Measurements from ENCODE around the gene TRAPPC1. TPM values are rescaled to one million over a fixed set of nuclear protein-coding genes. Genes with fewer than 3 reads are reported as not detected.

TRAPPC1 gene
- total RNA-seq, 1 experiment from 2014 or later = 132 TPM

DNA sequence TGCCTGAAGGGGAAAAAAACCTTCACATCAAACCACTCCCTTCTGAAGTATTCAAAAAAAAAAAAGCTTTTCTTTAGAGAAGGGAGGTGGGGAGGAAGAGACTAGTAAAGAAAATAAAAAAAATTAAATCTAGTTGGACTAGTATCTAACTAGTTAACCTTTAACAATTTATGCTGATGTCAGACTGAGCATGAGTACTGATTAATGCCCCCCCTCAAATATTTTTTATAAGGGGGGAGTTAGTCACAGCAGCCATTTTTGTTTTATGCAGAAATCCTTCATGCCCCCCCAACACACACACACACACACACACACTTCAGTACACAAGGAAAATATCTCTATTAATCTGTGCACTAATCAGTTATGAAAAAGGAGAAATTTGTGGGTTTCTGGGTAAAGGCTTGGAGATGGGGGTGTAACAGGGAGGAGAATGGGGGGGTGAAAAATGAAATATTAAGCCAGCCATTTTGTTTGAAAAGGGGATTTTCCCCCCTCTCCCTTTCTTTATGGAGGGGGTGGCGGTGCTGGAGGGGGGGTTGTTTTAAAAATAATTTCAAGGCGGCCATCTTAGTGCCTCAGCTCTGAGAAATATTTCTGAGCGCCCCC lies 47.9 kb downstream of the TRAPPC1 start:
- Histone ChIP-seq H2BK15ac (ENCODE audit: low read depth, low read length) (no peak overlapping the region), H4K91ac (ENCODE audit: insufficient read length, low read depth, low read length) (no peak overlapping the region), H2BK5ac (ENCODE audit: insufficient read length, low read length) (no peak overlapping the region), H3K4me1 (ENCODE audit: insufficient read depth, low read length) (no peaks in the 10 kb centered on the region), H2BK120ac (ENCODE audit: low read depth, low read length, poor library complexity, severe bottlenecking) (no peak overlapping the region), H3K9ac (ENCODE audit: extremely low read depth, insufficient read length, low read length) (no peak overlapping the region), H2BK20ac (ENCODE audit: low read depth, low read length, poor library complexity, severe bottlenecking) (no peak overlapping the region), H4K5ac (ENCODE audit: insufficient read length, low read depth, low read length) (no peak overlapping the region), H3K56ac (ENCODE audit: insufficient read length, low read depth, low read length) (no peak overlapping the region), H3T11ph (ENCODE audit: low read length) (no peak overlapping the region), H2BK12ac (ENCODE audit: insufficient read length, low read depth, low read length) (no peak overlapping the region), H3K4ac (ENCODE audit: low read depth, low read length) (no peak overlapping the region), H2AK5ac (ENCODE audit: insufficient read length, low read length) (no peak overlapping the region), H3K23me2 (ENCODE audit: insufficient read length, low read depth, low read length, poor library complexity, severe bottlenecking) (peaks cover 28% of the 10 kb centered on the region), H4K8ac (replicated peaks; ENCODE audit: insufficient read length, low read depth, low read length) (no peak overlapping the region), H2AFZ (ENCODE audit: low read length) (no peak overlapping the region), H3K9me3 (ENCODE audit: control insufficient read depth, low read depth, low read length) (no peaks in the 10 kb centered on the region), H3K79me2 (ENCODE audit: insufficient read depth, low read length) (no peaks in the 10 kb centered on the region), H4K20me1 (ENCODE audit: control insufficient read depth, insufficient read depth, insufficient read length) (no peaks in the 10 kb centered on the region), H3K23ac (ENCODE audit: insufficient read length, low read depth, low read length) (no peak overlapping the region), H3K14ac (ENCODE audit: insufficient read depth, low read length) (no peak overlapping the region), H3K27ac (ENCODE audit: insufficient read length, low read depth, low read length) (no peak overlapping the region), H3K4me2 (ENCODE audit: insufficient read depth, insufficient read length, low read length) (no peak overlapping the region), H3K27me3 (ENCODE audit: insufficient read depth, low read length) (no peaks in the 10 kb centered on the region; the same call in 1 of the 2 replicates), H3K18ac (ENCODE audit: insufficient read length, low read depth, low read length) (no peak overlapping the region), H3K79me1 (ENCODE audit: insufficient read depth, low read depth, low read length, poor library complexity, severe bottlenecking) (no peaks in the 10 kb centered on the region)
- peak overlapping the region; percentile 60 to 75 for H3K4me3 Mint-ChIP-seq
- H3K27me3 Mint-ChIP-seq (ENCODE audit: low read depth) = no peaks in the 10 kb centered on the region; the same call in none of the 2 replicates
- peak overlapping the region in 1 of 3 experiments; percentile 55; a peak in 1 of 7 replicates for H3K27ac Mint-ChIP-seq
- TF ChIP-seq, protein P1, sequence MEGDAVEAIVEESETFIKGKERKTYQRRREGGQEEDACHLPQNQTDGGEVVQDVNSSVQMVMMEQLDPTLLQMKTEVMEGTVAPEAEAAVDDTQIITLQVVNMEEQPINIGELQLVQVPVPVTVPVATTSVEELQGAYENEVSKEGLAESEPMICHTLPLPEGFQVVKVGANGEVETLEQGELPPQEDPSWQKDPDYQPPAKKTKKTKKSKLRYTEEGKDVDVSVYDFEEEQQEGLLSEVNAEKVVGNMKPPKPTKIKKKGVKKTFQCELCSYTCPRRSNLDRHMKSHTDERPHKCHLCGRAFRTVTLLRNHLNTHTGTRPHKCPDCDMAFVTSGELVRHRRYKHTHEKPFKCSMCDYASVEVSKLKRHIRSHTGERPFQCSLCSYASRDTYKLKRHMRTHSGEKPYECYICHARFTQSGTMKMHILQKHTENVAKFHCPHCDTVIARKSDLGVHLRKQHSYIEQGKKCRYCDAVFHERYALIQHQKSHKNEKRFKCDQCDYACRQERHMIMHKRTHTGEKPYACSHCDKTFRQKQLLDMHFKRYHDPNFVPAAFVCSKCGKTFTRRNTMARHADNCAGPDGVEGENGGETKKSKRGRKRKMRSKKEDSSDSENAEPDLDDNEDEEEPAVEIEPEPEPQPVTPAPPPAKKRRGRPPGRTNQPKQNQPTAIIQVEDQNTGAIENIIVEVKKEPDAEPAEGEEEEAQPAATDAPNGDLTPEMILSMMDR (conservative IDR thresholded peaks at IDR 0.05) = no peak
- no CpG with 5 or more reads among the region's 3 CpGs for WGBS (ENCODE audit: extremely low coverage, insufficient read length, low lambda C conversion rate)
- peaks cover 0 to 3% of the 10 kb centered on the region in 2 experiments; a peak in 3 of 4 replicates for H3K4me1 Mint-ChIP-seq
- peak; percentile 5 for DNase-seq
- H3K9me3 Mint-ChIP-seq = no peaks in the 10 kb centered on the region
- peaks cover 0 to 4% (median 0%) of the 10 kb centered on the region in 3 experiments; a peak in 1 of 7 replicates for H3K36me3 Mint-ChIP-seq (ENCODE audit: insufficient read depth in 1 of 3, low read depth in 3 of 3)
